Ishikawa (cell line): ENCODE results near the gene SLC25A44.

Experiments used
- CEBPB ChIP-seq: IDR thresholded peaks from 2 replicates; pipeline ENCODE4 v1.6.1; 2012
- CREB1 ChIP-seq: IDR thresholded peaks from 2 replicates; pipeline ENCODE4 v1.6.1; 2012; ENCODE audit warnings: low read depth
- EGR1 ChIP-seq: IDR thresholded peaks from 2 replicates; pipeline ENCODE4 v1.6.1; 2012
- EP300 ChIP-seq: IDR thresholded peaks from 2 replicates; pipeline ENCODE4 v1.6.1; 2012; ENCODE audit warnings: borderline replicate concordance
- FOXM1 ChIP-seq: IDR thresholded peaks from 2 replicates; pipeline ENCODE4 v1.6.1; 2012; ENCODE audit warnings: low read depth, borderline replicate concordance
- MAX ChIP-seq: IDR thresholded peaks from 2 replicates; pipeline ENCODE4 v1.6.1; 2012
- NFIC ChIP-seq: IDR thresholded peaks from 2 replicates; pipeline ENCODE4 v1.6.1; 2012
- RAD21 ChIP-seq: IDR thresholded peaks from 2 replicates; pipeline ENCODE4 v1.6.1; 2012; ENCODE audit warnings: low read depth
- REST ChIP-seq: IDR thresholded peaks from 2 replicates; pipeline ENCODE4 v1.6.1; 2012; ENCODE audit warnings: low read depth, mild to moderate bottlenecking
- TAF1 ChIP-seq: IDR thresholded peaks from 2 replicates; pipeline ENCODE4 v1.6.1; 2012; ENCODE audit warnings: low read depth, mild to moderate bottlenecking
- TCF12 ChIP-seq: IDR thresholded peaks from 2 replicates; pipeline ENCODE4 v1.6.1; 2012; ENCODE audit warnings: low read depth
- TEAD4 ChIP-seq: IDR thresholded peaks from 2 replicates; pipeline ENCODE4 v1.6.1; 2012
- USF1 ChIP-seq: IDR thresholded peaks from 2 replicates; pipeline ENCODE4 v1.6.1; 2012
- YY1 ChIP-seq: IDR thresholded peaks from 2 replicates; pipeline ENCODE4 v1.6.1; 2012; ENCODE audit warnings: low read depth

- no peak for TF ChIP-seq REST
- no peak for TF ChIP-seq CEBPB
- TF ChIP-seq NFIC, result no peak
- TF ChIP-seq RAD21, result no peak
- no peak for TF ChIP-seq USF1
- TF ChIP-seq EP300, result no peak
- no peak for TF ChIP-seq TEAD4
- no peak for TF ChIP-seq CREB1
- no peak for TF ChIP-seq FOXM1
- no peak for TF ChIP-seq TAF1
- no peak for TF ChIP-seq EGR1
- TF ChIP-seq TCF12, result no peak
- TF ChIP-seq MAX, result no peak
- no peak for TF ChIP-seq YY1
These were observed 20.3 kb downstream of the SLC25A44 start for GRCh38 chr1:156214024-156214748.
